ENCODE data around the gene PCDH15. TPM values are rescaled to one million over a fixed set of nuclear protein-coding genes. Genes with fewer than 3 reads are reported as not detected.

The PCDH15 gene
- total and polyA plus RNA-seq, 4 donors: 0.03 to 16.9 (median 0.88) TPM

DNA sequence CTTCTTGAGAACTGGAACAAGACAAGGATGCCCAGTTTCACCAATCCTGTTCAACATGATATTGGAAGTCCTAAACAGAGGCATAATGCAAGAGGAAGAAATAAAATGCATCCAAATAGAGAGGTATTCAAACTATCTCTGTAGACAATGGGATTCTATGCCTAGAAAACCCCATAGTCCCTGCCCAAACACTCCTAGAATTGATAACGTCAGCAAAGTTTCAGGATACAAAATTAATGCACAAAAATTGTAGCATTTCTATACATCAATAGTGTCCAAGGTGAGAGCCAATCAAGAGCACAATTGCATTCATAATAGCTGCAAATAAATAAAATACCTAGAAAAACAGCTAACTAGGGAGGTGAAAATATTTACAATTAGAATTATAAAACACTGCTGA lies 72.5 kb downstream of the PCDH15 start:
- DNase-seq: no peak
- Histone ChIP-seq H3K9ac (ENCODE audit: insufficient read depth in 1 of 2, low read length in 2 of 2) (no peak overlapping the region), H3K27me3 (ENCODE audit: control insufficient read depth in 3 of 3, insufficient read depth in 3 of 3, low read length in 2 of 3) (no peaks in the 10 kb centered on the region), H3K9me3 (ENCODE audit: control insufficient read depth in 4 of 4, insufficient read depth in 3 of 4, low read length in 3 of 4) (no peaks in the 10 kb centered on the region), H3K4me3 (no peak overlapping the region), H3K27ac (ENCODE audit: low read depth in 1 of 2, low read length in 1 of 2) (no peak overlapping the region), H3K4me1 (ENCODE audit: control insufficient read depth in 5 of 5, insufficient read depth in 5 of 5, low read length in 5 of 5) (no peaks in the 10 kb centered on the region), H3K36me3 (ENCODE audit: control insufficient read depth in 4 of 4, insufficient read depth in 4 of 4, low read length in 4 of 4) (no peaks in the 10 kb centered on the region)
- 82 to 91% methylated on average over 1 of the region's 1 CpG for WGBS, 2 donors
- no peak for ATAC-seq (ENCODE audit: insufficient read depth, low FRiP score)
- TF ChIP-seq, protein P1, sequence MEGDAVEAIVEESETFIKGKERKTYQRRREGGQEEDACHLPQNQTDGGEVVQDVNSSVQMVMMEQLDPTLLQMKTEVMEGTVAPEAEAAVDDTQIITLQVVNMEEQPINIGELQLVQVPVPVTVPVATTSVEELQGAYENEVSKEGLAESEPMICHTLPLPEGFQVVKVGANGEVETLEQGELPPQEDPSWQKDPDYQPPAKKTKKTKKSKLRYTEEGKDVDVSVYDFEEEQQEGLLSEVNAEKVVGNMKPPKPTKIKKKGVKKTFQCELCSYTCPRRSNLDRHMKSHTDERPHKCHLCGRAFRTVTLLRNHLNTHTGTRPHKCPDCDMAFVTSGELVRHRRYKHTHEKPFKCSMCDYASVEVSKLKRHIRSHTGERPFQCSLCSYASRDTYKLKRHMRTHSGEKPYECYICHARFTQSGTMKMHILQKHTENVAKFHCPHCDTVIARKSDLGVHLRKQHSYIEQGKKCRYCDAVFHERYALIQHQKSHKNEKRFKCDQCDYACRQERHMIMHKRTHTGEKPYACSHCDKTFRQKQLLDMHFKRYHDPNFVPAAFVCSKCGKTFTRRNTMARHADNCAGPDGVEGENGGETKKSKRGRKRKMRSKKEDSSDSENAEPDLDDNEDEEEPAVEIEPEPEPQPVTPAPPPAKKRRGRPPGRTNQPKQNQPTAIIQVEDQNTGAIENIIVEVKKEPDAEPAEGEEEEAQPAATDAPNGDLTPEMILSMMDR (IDR thresholded peaks at IDR 0.05; ENCODE audit: control extremely low read depth, extremely low read depth): no peak

DNA sequence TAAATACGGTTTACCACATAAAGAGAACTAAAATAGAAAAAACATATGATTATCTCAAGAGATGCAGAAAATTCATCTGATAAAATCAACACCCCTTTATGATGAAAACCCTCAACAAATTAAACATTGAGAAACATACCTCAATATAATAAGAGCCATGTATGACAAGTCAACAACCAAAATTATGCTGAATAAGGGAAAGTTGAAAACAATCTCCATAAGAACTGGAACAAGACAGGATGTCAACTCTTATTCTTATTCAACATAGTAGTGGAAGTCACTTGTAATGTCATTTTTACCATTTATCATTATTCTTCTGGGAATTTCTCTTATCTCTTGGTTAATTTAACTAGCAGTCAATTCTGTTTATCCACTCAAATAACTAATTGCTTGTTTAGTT lies 79.0 kb downstream of the PCDH15 start:
- H3K36me3 ChIP-seq (ENCODE audit: control insufficient read depth in 4 of 4, insufficient read depth in 4 of 4, low read length in 4 of 4): no peaks in the 10 kb centered on the region
- no peak overlapping the region for H3K9ac ChIP-seq (ENCODE audit: insufficient read depth in 1 of 2, low read length in 2 of 2)
- no peak overlapping the region for H3K27ac ChIP-seq (ENCODE audit: low read depth in 1 of 2, low read length in 1 of 2)
- H3K4me3 ChIP-seq: no peak overlapping the region
- WGBS, 2 donors: 90 to 100% methylated on average over 1 of the region's 1 CpG
- H3K27me3 ChIP-seq (ENCODE audit: control insufficient read depth in 3 of 3, insufficient read depth in 3 of 3, low read length in 2 of 3): no peaks in the 10 kb centered on the region
- DNase-seq: no peak
- TF ChIP-seq, protein P1 (IDR thresholded peaks at IDR 0.05; ENCODE audit: control extremely low read depth, extremely low read depth): no peak
- H3K9me3 ChIP-seq (ENCODE audit: control insufficient read depth in 4 of 4, insufficient read depth in 3 of 4, low read length in 3 of 4): peaks cover 0 to 3% (median 0%) of the 10 kb centered on the region in 4 donors
- no peak for ATAC-seq (ENCODE audit: insufficient read depth, low FRiP score)
- H3K4me1 ChIP-seq (ENCODE audit: control insufficient read depth in 5 of 5, insufficient read depth in 5 of 5, low read length in 5 of 5): no peaks in the 10 kb centered on the region

DNA sequence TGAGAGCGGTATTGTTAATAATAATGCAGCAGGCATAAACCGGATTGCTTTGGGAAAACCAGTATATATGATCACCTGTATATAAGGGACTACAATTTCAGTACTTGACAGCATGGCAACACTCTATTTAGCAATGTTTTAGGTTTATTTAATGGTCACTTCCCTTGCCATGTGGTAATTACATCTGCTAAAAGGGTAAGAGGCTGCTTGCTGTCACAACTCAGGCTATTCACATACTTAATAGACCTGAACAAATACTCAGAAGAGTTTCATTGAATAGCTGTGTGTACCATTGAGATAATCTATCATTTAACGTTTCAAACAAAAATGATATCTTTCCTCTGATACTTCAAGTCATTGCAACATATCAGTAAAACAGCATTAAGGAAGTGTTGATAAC lies 90.1 kb downstream of the PCDH15 start:
- H3K4me1 ChIP-seq (ENCODE audit: control insufficient read depth in 5 of 5, insufficient read depth in 5 of 5, low read length in 5 of 5): peaks cover 0 to 31% (median 0%) of the 10 kb centered on the region in 5 donors
- ATAC-seq (ENCODE audit: insufficient read depth, low FRiP score) (no peak), DNase-seq (no peak)
- no peaks in the 10 kb centered on the region for H3K36me3 ChIP-seq (ENCODE audit: control insufficient read depth in 4 of 4, insufficient read depth in 4 of 4, low read length in 4 of 4)
- WGBS, 2 donors: 65 to 80% methylated on average over 3 of the region's 3 CpGs
- TF ChIP-seq, protein P1 (IDR thresholded peaks at IDR 0.05; ENCODE audit: control extremely low read depth, extremely low read depth): no peak
- H3K27me3 ChIP-seq (ENCODE audit: control insufficient read depth in 3 of 3, insufficient read depth in 3 of 3, low read length in 2 of 3): no peaks in the 10 kb centered on the region
- H3K9me3 ChIP-seq (ENCODE audit: control insufficient read depth in 4 of 4, insufficient read depth in 3 of 4, low read length in 3 of 4): peaks cover 0 to 4% (median 0%) of the 10 kb centered on the region in 4 donors
- H3K4me3 ChIP-seq: no peak overlapping the region
- H3K9ac ChIP-seq (ENCODE audit: insufficient read depth in 1 of 2, low read length in 2 of 2): no peak overlapping the region
- H3K27ac ChIP-seq (ENCODE audit: low read depth in 1 of 2, low read length in 1 of 2): no peak overlapping the region

DNA sequence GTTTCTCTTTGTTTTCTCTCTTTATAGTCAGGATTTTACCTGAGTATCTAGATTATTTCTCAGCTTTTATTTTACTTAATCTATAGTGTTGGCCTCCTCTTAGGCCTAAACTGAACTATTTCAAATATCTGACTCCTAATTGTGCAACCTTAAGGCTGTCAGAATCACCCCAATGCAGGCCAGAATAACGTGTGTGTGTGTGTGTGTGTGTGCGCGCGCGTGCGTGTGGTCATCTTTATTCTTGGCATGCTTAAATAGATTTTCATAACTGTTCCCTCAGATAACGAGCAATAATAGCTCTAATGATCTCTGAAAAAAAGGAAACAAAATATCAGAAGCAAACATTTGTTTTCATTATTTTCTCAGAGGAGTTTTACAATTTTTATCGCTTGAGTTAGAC lies 92.4 kb downstream of the PCDH15 start:
- WGBS, 2 donors: 64 to 73% methylated on average over 8 of the region's 8 CpGs
- ATAC-seq (ENCODE audit: insufficient read depth, low FRiP score) (no peak), DNase-seq (peak; percentile 77 to 94 (median 90))
- H3K4me3 ChIP-seq: no peak overlapping the region
- H3K27me3 ChIP-seq (ENCODE audit: control insufficient read depth in 3 of 3, insufficient read depth in 3 of 3, low read length in 2 of 3): no peaks in the 10 kb centered on the region
- H3K27ac ChIP-seq (ENCODE audit: low read depth in 1 of 2, low read length in 1 of 2): no peak overlapping the region
- H3K4me1 ChIP-seq (ENCODE audit: control insufficient read depth in 5 of 5, insufficient read depth in 5 of 5, low read length in 5 of 5): peaks cover 0 to 31% (median 0%) of the 10 kb centered on the region in 5 donors
- no peaks in the 10 kb centered on the region for H3K36me3 ChIP-seq (ENCODE audit: control insufficient read depth in 4 of 4, insufficient read depth in 4 of 4, low read length in 4 of 4)
- TF ChIP-seq, protein P1 (IDR thresholded peaks at IDR 0.05; ENCODE audit: control extremely low read depth, extremely low read depth): no peak
- no peaks in the 10 kb centered on the region for H3K9me3 ChIP-seq (ENCODE audit: control insufficient read depth in 4 of 4, insufficient read depth in 3 of 4, low read length in 3 of 4)
- peak overlapping the region in 1 of 2 donors; percentile 15 for H3K9ac ChIP-seq (ENCODE audit: insufficient read depth in 1 of 2, low read length in 2 of 2)

Data from lung (tissue), 12 donors.